Measurements from ENCODE around the gene GRAMD1A.
"Not testable (repeated sequence)": the region's sequence is repeated elsewhere in the genome, so short reads cannot be mapped to it uniquely, and the experiment has no call there.

Gene GRAMD1A

DNA sequence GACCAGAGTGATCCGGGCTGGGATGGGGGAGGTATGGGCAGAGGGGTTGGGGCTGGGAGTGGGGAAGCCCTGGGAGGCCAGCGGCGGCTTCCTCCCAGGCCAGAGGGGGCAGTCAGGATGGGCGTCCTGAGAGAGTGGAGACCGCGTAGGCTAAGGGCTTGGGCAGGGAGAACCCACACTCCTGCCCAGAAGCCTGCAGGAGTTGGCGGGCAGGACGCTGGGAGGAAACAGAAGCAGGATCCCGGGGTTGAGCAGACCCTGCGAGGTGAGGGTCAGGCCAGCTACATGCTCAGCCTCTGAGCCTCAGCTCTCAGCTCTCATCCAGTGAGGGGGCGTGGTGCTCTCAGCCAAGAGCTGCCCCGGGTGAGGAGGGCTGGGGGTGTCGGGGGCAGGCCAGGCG lies 22.3 kb downstream of the GRAMD1A start:
- H3K27ac ChIP-seq = no peak overlapping the region
- TF ChIP-seq, protein P1, sequence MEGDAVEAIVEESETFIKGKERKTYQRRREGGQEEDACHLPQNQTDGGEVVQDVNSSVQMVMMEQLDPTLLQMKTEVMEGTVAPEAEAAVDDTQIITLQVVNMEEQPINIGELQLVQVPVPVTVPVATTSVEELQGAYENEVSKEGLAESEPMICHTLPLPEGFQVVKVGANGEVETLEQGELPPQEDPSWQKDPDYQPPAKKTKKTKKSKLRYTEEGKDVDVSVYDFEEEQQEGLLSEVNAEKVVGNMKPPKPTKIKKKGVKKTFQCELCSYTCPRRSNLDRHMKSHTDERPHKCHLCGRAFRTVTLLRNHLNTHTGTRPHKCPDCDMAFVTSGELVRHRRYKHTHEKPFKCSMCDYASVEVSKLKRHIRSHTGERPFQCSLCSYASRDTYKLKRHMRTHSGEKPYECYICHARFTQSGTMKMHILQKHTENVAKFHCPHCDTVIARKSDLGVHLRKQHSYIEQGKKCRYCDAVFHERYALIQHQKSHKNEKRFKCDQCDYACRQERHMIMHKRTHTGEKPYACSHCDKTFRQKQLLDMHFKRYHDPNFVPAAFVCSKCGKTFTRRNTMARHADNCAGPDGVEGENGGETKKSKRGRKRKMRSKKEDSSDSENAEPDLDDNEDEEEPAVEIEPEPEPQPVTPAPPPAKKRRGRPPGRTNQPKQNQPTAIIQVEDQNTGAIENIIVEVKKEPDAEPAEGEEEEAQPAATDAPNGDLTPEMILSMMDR (IDR thresholded peaks at IDR 0.05) = no peak
- TF ChIP-seq ZFX (IDR thresholded peaks at IDR 0.05; ENCODE audit: borderline replicate concordance) = no peak

DNA sequence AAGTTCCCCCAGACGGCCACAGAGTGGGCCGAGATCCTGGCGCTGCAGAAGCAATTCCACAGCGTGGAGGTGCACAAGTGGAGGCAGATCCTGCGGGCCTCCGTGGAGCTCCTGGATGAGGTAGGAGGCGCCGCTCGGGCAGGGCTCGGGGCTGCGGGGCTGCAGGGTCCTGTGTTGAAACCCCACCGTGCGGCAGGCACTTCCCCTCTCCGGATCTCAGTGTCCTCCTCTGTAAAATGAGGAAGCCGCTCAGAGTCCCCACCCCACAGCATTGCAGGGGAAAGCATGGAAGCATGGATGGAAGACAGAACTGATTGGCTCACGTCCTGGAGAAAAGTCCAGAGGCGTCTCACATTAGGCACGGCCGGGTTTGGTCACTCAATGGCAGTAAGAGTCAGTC lies 23.3 kb downstream of the GRAMD1A start:
- no peak overlapping the region for H3K27ac ChIP-seq
- TF ChIP-seq ZFX (IDR thresholded peaks at IDR 0.05; ENCODE audit: borderline replicate concordance) = no peak
- TF ChIP-seq, protein P1 (IDR thresholded peaks at IDR 0.05) = no peak

DNA sequence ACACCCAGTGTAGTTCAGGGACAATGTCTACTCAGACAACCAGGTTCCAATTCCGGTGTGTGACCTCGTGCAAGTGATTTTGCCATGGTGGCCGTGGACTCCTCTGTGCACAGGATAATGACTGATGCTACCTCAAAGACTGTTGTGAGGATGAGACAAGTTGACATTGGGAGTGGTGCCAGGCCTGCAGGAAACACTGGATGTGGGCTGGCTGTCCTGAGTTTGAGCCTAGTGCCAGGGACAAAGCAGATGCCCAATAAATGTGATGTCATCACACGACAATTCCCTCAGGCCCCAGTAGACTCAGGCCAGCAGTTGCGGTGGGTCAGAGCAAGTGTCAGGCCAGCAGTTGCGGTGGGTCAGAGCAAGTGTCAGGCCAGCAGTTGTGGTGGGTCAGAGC lies 24.0 kb downstream of the GRAMD1A start:
- TF ChIP-seq, protein P1 (IDR thresholded peaks at IDR 0.05) = no peak
- H3K27ac ChIP-seq = no peak overlapping the region

DNA sequence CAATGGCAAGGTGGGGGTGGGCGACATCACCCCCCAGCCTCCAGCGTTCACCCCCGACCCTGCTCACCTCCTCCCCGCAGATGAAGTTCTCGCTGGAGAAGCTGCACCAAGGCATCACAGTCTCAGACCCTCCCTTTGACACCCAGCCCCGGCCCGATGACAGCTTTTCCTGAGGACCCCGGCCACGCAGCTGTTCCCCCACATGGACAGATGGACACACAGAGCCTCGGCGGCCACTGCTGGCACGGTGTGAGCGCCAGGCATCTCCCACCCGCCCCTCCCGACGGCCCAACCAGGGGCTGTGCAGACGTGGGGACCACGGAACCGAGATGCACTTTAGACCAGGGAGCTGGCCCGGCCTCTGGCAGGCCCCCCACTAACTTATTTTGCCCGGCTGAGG lies 25.8 kb downstream of the GRAMD1A start:
- no peak overlapping the region for H3K27ac ChIP-seq
- no peak for TF ChIP-seq ZFX (IDR thresholded peaks at IDR 0.05; ENCODE audit: borderline replicate concordance)
- TF ChIP-seq, protein P1 (IDR thresholded peaks at IDR 0.05) = no peak

DNA sequence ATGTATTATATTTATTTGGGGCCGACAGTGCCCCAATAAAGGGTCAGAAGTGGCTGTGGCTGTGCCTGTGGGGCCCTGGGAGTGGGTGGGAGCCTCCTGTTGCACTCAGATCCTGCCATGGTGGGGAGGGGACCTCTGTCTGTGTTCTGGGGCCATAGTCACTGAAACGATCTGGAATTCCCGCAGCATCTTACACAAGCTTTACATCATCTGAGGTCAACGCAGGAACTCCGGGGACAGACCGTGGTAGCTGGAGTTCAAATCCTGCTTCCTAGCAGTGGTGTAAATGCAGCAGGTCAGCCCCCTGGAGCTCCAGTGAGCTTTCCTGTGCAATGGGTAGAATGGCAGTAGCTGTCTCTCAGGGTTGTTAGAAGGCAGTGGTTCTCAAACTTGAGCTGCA lies 26.3 kb downstream of the GRAMD1A start:
- TF ChIP-seq ZFX (IDR thresholded peaks at IDR 0.05; ENCODE audit: borderline replicate concordance) = no peak
- TF ChIP-seq, protein P1 (IDR thresholded peaks at IDR 0.05) = no peak
- no peak overlapping the region for H3K27ac ChIP-seq

DNA sequence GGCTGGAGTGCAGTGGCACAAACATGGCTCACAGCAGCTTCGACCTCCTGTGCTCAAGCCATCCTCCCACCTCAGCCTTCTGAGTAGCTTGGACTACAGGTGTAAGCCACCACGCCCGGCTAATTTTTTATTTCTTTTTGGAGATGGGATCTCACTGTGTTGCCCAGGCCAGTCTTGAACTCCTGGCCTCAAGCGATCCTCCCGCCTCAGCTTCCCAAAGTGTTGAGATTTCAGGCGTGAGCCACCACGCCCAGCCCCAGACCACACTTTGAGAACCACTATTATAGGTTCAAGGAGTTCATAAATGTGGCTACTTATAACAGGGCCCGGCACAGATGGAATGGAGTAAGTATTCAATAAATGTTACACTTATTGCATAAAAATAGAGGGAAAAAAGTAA lies 26.9 kb downstream of the GRAMD1A start:
- H3K27ac ChIP-seq = no peak overlapping the region
- TF ChIP-seq, protein P1 (IDR thresholded peaks at IDR 0.05) = no peak
- no peak for TF ChIP-seq ZFX (IDR thresholded peaks at IDR 0.05; ENCODE audit: borderline replicate concordance)

DNA sequence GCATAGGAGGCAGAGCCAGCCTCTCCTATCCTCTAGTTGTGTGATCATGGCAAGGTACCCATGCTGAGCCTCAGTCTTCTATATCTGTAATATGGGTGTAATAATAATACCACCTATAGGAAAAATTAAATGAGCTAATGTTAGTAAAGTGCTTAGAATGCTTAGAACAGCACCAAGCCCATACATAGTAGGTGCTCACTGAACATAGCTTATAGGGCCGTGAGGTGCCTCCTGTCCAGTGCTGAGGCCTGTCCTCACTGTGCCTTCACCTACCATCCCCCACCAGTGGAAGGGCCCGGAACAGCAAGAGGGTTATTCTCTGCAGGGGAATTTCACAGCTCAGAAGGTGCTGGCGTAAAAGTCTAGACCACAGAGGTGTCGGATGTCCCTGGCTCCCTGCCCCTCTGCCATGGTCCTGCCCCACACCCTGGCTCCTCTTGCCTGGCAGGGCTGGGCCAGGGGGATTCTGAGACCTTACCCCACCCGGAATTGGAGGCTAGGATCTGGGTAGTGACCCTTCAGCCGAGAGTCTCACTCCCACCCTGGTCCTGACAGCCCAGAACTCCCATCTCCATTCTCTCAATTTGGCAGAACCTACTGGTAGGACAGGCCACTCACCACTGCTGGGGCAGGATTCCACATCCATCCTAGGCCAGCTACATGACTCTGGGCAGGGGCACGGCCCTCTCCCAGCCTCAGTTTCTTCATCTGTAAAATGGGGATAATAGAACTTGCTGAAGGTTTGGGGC lies 27.9 kb downstream of the GRAMD1A start:
- no peak overlapping the region for H3K27ac ChIP-seq
- TF ChIP-seq, protein P1 (IDR thresholded peaks at IDR 0.05) = no peak
- TF ChIP-seq ZFX (IDR thresholded peaks at IDR 0.05; ENCODE audit: borderline replicate concordance) = no peak

DNA sequence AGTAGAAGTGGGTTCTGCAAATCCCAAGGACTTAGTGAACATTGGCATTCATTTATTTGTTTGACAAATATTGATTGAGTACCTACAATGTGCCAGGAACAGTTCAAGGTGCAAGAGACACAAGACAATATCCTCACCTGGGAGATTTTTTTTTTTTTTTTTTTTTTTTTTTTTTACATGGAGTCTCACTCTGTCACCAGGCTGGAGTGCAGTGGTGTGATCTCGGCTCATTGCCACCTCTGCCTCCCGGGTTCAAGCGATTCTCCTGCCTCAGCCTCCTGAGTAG lies 28.4 kb downstream of the GRAMD1A start:
- not testable (repeated sequence) for H3K27ac ChIP-seq

DNA sequence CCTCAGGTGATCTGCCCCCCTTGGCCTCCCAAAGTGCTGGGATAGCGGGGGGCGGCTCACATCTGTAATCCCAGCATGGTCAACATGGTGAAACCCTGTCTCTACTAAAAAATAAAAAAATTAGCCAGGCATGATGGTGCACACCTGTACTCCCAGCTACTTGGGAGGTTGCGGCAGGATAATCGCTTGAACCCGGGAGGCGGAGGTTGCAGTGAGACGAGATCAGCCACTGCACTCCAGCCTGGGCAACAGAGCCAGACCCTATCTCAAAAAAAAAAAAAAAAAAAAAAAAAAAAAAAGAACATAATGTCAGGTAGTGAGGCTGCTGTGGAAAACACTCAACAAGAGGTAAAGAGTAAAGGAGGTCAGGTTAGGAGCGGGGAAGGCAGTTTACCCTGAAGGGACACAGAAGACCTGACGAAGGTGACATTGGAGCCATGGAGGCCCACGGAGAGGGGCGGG lies 29.2 kb downstream of the GRAMD1A start:
- H3K27ac ChIP-seq = not testable (repeated sequence)

Data from 22Rv1 (cell line).